ENCODE results near the gene OR5C1.

OR5C1 gene

DNA sequence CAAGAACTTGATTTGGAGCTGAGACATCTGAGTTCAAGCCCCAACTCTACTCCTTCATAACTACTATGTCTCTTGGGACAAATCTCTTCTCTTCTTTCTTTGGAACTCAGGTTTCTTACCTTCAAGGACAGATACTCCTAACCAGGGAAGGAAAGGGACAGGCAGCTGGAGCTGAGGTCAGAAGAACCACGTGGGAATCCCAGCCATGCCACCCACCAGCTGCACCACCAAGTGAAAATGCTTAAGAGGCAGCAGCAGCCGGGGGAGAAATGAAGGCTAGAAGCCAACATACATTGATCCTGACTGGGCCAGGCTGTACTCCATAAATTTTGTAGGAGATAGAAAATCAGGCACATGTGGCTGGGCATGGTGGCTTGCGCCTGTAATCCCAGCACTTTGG is 9.6 kb upstream of the OR5C1 start:
- no peak overlapping the region for H3K4me3 ChIP-seq (replicated peaks; ENCODE audit: low read depth, low read length)
- TF ChIP-seq, protein P1, sequence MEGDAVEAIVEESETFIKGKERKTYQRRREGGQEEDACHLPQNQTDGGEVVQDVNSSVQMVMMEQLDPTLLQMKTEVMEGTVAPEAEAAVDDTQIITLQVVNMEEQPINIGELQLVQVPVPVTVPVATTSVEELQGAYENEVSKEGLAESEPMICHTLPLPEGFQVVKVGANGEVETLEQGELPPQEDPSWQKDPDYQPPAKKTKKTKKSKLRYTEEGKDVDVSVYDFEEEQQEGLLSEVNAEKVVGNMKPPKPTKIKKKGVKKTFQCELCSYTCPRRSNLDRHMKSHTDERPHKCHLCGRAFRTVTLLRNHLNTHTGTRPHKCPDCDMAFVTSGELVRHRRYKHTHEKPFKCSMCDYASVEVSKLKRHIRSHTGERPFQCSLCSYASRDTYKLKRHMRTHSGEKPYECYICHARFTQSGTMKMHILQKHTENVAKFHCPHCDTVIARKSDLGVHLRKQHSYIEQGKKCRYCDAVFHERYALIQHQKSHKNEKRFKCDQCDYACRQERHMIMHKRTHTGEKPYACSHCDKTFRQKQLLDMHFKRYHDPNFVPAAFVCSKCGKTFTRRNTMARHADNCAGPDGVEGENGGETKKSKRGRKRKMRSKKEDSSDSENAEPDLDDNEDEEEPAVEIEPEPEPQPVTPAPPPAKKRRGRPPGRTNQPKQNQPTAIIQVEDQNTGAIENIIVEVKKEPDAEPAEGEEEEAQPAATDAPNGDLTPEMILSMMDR (IDR thresholded peaks at IDR 0.05; ENCODE audit: low read depth, low read length, missing control alignments): no peak
- DNase-seq (ENCODE audit: extremely low read depth, low read depth): no peak

DNA sequence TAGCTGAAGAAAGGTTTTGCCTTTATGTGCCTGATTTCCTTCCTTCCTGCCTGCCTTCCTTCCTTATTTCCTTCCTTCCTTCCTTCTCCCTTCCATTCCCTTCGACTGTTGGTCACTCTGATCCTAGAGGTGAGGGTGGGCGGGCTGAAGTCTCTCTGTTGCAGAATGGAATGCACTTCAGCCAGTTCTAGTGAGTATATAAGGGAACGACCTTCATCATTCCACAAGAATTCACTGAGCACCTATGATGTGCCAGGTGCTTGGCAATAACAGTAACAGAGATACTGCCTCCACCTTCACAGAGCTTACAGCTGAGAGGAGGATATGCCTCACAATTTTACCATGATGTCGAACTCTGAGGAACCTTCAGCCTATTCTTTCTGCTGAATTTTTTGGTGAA is 8.7 kb upstream of the OR5C1 start:
- H3K4me3 ChIP-seq (replicated peaks; ENCODE audit: low read depth, low read length): no peak overlapping the region
- TF ChIP-seq, protein P1 (IDR thresholded peaks at IDR 0.05; ENCODE audit: low read depth, low read length, missing control alignments): no peak
- DNase-seq (ENCODE audit: extremely low read depth, low read depth): no peak

DNA sequence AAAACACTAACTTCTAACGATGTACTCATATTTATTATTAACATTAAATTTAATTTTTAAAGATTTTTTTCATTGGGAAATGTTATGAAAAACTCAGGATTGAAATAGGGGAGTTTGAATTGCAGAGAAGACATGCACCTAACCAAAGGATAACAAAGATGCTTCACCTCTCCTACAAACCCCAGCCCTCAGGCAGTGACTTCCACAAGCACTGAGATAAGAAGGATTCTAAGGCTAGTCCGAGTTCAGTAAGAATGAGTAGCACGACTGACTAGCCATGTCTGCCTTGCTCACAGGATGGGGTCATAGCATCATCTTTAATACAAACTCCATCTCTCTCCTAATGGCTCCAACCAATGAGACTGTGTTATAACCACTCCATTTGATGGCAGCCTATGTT is 7.1 kb upstream of the OR5C1 start:
- DNase-seq (ENCODE audit: extremely low read depth, low read depth): no peak
- H3K4me3 ChIP-seq (replicated peaks; ENCODE audit: low read depth, low read length): no peak overlapping the region
- TF ChIP-seq, protein P1 (IDR thresholded peaks at IDR 0.05; ENCODE audit: low read depth, low read length, missing control alignments): no peak

DNA sequence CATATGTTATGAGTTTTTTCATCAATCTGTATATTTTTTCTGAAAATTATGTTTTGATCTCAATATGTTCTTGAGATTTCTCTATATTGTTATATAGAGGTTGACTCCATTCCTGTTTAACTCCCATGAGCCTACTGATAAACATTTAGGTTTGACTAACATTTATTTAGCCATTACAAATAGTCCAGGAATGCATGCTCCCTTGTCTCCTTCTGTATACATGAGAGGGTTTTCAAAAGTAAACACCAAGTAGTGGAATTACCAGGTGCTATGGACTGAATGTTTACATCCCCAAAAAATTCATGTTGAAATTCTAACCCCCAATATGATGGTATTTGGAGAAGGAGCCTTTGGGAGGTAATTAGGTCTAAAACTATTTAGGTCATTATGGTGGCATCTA is 3.5 kb upstream of the OR5C1 start:
- H3K4me3 ChIP-seq (replicated peaks; ENCODE audit: low read depth, low read length): no peak overlapping the region
- TF ChIP-seq, protein P1 (IDR thresholded peaks at IDR 0.05; ENCODE audit: low read depth, low read length, missing control alignments): no peak
- no peak for DNase-seq (ENCODE audit: extremely low read depth, low read depth)

DNA sequence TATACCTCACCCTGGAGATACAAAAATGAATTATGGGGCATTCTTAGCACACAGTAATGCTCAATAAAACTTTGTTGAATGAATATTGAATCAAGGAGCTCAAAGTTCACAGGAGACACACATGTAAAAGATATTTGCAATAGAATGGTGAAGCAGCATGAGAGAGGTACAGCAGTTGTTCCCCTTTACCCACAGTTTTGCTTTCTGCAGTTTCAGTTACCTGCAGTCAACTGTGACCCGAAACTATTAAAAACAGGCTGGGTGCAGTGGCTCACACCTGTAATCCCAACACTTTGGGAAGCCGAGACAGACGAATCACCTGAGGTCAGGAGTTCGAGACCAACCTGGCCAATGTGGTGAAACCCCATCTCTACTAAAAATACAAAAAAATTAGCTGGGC is 2.4 kb upstream of the OR5C1 start:
- no peak overlapping the region for H3K4me3 ChIP-seq (replicated peaks; ENCODE audit: low read depth, low read length)
- DNase-seq (ENCODE audit: extremely low read depth, low read depth): no peak
- TF ChIP-seq, protein P1 (IDR thresholded peaks at IDR 0.05; ENCODE audit: low read depth, low read length, missing control alignments): no peak

DNA sequence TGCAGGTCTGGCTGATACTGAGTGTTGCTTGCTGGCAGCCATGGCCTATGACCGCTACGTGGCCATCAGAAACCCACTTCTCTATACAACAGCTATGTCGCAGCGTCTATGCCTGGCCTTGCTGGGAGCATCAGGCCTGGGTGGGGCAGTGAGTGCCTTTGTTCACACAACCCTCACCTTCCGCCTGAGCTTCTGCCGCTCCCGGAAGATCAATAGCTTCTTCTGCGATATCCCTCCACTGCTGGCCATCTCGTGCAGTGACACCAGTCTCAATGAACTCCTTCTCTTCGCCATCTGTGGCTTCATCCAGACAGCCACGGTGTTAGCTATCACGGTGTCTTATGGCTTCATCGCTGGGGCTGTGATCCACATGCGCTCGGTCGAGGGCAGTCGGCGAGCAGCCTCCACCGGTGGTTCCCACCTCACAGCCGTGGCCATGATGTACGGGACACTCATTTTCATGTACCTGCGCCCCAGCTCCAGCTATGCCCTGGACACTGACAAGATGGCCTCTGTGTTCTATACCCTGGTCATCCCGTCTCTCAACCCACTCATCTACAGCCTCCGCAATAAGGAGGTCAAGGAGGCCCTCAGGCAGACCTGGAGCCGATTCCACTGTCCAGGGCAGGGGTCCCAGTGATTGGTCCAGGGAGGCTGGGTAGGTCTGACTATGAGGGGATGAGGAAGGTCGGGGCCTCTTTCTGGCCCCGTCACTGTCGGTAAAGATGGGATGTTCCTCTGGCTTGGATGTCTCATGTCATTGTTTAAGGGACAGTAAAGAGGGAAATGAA is 718 bp downstream of the OR5C1 start:
- TF ChIP-seq, protein P1 (IDR thresholded peaks at IDR 0.05; ENCODE audit: low read depth, low read length, missing control alignments): no peak
- no peak overlapping the region for H3K4me3 ChIP-seq (replicated peaks; ENCODE audit: low read depth, low read length)
- DNase-seq (ENCODE audit: extremely low read depth, low read depth): no peak

Measured in HFF-Myc (cell line).